Measurements from ENCODE around the gene PPM1L. TPM values are rescaled to one million over a fixed set of nuclear protein-coding genes. Genes with fewer than 3 reads are reported as not detected.

PPM1L gene
- total RNA-seq, 2 donors from 2014 or later = 3.5 to 14.6 TPM

DNA sequence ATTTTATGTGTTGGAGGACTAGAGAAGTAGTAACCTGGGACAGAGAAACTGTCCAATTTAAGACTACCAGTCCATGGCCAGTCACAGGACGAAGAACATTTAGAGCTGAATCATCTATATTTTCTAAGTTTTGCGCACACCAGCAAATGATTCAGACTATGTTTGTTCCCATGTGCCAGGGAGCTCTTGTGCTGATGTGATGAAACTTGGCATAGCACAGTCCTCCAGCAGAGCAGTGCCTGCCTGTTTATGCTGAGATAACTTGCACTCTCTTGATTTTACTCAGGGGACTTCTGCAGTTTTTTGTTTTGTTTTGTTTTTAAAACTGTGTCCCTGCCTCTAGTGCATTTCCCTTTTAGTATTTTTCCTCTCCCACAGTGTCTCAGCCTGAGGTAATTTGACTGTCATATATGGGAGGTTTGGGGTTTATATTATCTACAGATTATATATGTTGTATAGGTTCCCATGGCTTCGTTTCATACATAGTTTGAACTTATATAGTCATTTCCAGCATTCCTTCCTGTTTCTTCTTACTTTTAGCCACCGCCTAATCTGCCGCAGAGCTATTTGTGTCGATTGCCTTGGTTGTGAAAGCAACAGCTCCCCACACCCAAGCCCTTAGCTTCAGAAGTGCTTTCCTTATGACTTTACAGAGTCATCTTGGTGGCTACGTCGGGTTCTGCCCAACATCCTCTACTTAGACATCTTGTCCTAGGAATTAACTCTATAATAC is 45.5 kb downstream of the PPM1L start:
- Mint-ChIP-seq H3K36me3 (ENCODE audit: low read depth) (peaks cover 8% of the 10 kb centered on the region), H3K4me3 (peak overlapping the region; percentile 78), H3K27ac (no peak overlapping the region), H3K27me3 (peaks cover 13% of the 10 kb centered on the region), H3K4me1 (peaks cover 10% of the 10 kb centered on the region)
- DNase-seq (no peak), ATAC-seq (peak; percentile 62)
- no peaks in the 10 kb centered on the region for H3K9me3 ChIP-seq (ENCODE audit: control insufficient read depth, low read length, poor library complexity, severe bottlenecking)

- H3K36me3 Mint-ChIP-seq (ENCODE audit: low read depth) = peaks cover 5% of the 10 kb centered on the region
- H3K4me1 Mint-ChIP-seq = peaks cover 11% of the 10 kb centered on the region
- peaks cover 13% of the 10 kb centered on the region for H3K27me3 Mint-ChIP-seq
- no peak for DNase-seq
- H3K9me3 ChIP-seq (ENCODE audit: control insufficient read depth, low read length, poor library complexity, severe bottlenecking) = no peaks in the 10 kb centered on the region
- ATAC-seq = no peak
- H3K4me3 Mint-ChIP-seq = no peak overlapping the region
- no peak overlapping the region for H3K27ac Mint-ChIP-seq
Measured at GRCh38 chr3:160804762-160805161, 48.7 kb downstream of the PPM1L start.

DNA sequence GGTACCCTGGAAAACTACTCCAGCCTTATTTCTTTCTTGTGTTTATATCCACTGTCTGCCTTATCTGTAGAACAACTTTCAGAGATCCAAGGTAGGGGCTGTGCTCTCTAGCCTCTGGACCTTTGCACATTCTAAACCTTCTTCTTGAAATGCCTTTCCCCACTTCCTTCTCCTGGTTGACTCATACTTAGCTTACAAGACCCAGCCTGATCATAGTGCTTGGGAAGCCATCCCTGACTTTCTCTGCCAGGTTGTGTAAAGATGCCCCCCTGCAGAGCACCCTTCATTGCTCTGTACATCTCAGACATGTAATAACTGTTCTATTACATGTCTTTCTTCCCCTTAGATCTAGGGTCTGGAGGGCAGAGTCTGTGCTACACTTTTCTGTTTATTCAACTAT is 50.1 kb downstream of the PPM1L start:
- peak overlapping the region; percentile 22 for H3K27ac Mint-ChIP-seq
- H3K36me3 Mint-ChIP-seq (ENCODE audit: low read depth) = peaks cover 5% of the 10 kb centered on the region
- peaks cover 11% of the 10 kb centered on the region for H3K4me1 Mint-ChIP-seq
- H3K9me3 ChIP-seq (ENCODE audit: control insufficient read depth, low read length, poor library complexity, severe bottlenecking) = no peaks in the 10 kb centered on the region
- no peak overlapping the region for H3K4me3 Mint-ChIP-seq
- DNase-seq (no peak), ATAC-seq (no peak)
- peaks cover 13% of the 10 kb centered on the region for H3K27me3 Mint-ChIP-seq

DNA sequence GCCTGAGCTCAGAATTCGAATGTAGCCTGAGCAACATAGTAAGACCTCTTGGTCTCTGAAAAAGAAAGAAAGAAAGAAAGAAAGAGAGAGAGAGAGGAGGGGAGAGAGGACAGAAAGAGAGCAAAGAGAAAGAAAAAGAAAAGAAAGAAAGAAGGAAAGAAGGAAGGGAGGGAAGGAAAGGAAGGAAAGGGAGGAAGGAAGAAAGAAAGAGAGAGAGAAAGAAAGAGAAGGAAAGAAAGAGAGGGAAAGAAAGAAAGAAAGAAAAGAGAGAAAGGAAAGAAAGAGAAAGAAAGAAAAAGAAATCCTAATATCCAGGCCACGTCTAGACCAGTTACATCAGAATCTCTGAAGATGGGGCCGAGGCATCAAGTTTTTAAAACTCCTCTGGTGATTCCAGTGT is 50.7 kb downstream of the PPM1L start:
- Mint-ChIP-seq H3K4me1 (peaks cover 8% of the 10 kb centered on the region), H3K27ac (peak overlapping the region; percentile 22), H3K36me3 (ENCODE audit: low read depth) (peaks cover 5% of the 10 kb centered on the region)

DNA sequence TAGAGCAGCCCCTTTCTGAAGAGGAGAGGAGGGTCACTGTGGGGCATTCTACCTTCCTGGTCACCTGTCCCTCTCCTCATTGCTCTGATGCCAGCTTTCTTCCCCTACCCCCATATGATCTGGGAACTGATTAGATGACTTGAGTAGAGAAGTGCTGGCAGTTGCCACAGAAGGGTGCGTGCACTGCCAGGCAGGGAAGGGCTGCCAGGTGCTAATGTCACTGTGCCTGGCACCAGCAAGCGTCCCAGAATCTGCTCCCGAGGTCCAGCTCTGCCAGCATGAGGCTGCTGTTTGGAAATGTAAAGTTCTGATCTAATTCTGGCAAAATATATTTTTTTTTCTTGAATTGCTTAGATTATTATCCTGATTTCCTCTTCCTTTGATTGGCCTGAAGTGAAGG is 52.8 kb downstream of the PPM1L start:
- peaks cover 6% of the 10 kb centered on the region for H3K27me3 Mint-ChIP-seq
- no peak overlapping the region for H3K27ac Mint-ChIP-seq
- ATAC-seq = no peak
- H3K4me1 Mint-ChIP-seq = peaks cover 6% of the 10 kb centered on the region
- H3K36me3 Mint-ChIP-seq (ENCODE audit: low read depth) = peaks cover 5% of the 10 kb centered on the region
- H3K9me3 ChIP-seq (ENCODE audit: control insufficient read depth, low read length, poor library complexity, severe bottlenecking) = no peaks in the 10 kb centered on the region
- DNase-seq = no peak
- no peak overlapping the region for H3K4me3 Mint-ChIP-seq

More for the DNA sequence above, 50.7 kb downstream of the PPM1L start:
- H3K27me3 Mint-ChIP-seq = peaks cover 13% of the 10 kb centered on the region
- H3K4me3 Mint-ChIP-seq = no peak overlapping the region
- ATAC-seq = no peak
- no peaks in the 10 kb centered on the region for H3K9me3 ChIP-seq (ENCODE audit: control insufficient read depth, low read length, poor library complexity, severe bottlenecking)
- no peak for DNase-seq

DNA sequence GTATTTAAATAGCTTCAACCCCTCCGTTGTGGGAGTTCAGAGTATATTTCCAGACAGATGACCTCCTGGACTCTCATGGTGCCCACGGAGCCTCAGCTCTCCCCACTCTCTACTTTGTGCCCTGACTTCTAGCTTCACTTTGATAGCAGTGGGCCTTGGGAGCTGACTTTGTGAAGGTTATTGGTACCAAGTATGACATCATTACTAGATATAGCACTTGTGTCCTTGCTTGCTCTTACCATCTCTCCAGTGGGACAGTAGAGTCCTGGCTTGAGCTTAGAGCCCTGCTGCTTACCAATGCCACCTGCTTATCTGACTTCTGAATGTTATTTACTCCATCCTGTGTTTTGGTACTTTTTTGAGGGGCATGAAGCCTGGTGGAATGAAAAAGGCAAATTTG is 53.4 kb downstream of the PPM1L start:
- DNase-seq (no peak), ATAC-seq (no peak)
- H3K4me3 Mint-ChIP-seq = no peak overlapping the region
- peaks cover 6% of the 10 kb centered on the region for H3K4me1 Mint-ChIP-seq
- H3K27ac Mint-ChIP-seq = no peak overlapping the region
- peaks cover 6% of the 10 kb centered on the region for H3K27me3 Mint-ChIP-seq
- H3K9me3 ChIP-seq (ENCODE audit: control insufficient read depth, low read length, poor library complexity, severe bottlenecking) = no peaks in the 10 kb centered on the region
- H3K36me3 Mint-ChIP-seq (ENCODE audit: low read depth) = peaks cover 5% of the 10 kb centered on the region

DNA sequence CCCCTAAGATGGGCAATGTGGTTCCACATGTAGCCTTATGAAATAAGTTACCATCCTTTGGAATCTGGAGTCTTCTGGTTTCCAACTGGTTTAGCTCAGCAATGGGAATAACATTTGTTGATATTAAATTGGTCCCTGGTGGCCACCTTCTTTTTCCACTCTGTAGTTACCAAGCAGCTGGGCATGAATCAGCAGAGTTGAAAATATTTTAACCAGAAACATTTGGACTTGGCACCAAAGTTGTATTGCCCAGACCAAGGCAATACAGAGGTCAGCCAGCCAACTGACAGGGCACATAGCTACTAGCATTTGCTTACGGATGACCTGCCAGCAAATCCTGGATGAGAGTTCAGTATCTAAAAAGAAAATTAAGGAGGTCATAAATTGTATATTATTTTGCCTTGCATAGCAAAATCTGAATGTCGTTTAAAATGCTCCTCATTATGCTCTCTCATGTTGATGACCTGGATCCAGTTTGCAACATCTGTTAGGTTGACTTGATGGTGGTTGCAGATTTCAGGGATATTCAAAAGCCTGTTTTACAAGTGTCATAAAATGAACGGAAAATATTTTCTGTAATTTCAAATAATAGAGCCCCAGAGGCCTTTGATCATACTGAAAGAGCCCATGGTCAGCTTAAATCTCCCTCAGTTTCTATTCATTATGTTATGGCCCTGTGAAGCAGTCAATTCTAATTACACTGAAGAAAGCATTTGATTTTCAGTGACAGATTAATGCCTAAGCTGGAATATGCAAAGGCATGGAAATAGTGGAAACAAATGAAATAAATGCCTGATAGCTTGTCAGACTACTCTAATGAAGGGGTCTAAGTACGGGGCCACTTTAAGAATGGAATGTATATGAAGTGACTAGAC is 54.6 kb downstream of the PPM1L start:
- ATAC-seq (no peak), DNase-seq (no peak)
- Mint-ChIP-seq H3K27me3 (peaks cover 6% of the 10 kb centered on the region), H3K4me3 (no peak overlapping the region), H3K4me1 (peaks cover 6% of the 10 kb centered on the region), H3K27ac (no peak overlapping the region), H3K36me3 (ENCODE audit: low read depth) (peaks cover 5% of the 10 kb centered on the region)
- H3K9me3 ChIP-seq (ENCODE audit: control insufficient read depth, low read length, poor library complexity, severe bottlenecking) = no peaks in the 10 kb centered on the region

DNA sequence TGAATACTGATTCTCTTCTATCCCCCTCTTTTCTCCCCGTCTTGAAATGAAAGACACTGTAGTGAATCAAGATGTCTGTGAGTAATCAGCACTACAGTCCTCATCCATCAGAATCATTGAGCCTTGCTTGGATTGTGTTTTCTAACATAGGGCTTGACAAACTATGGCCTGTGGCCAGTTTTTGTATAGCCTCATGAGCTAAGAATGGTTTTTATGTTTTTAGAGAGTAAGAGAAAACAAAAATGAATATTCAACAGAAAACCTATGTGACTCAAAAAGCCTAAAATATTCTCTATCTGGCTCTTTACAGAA is 55.2 kb downstream of the PPM1L start:
- no peak for ATAC-seq
- Mint-ChIP-seq H3K36me3 (ENCODE audit: low read depth) (peaks cover 2% of the 10 kb centered on the region), H3K27ac (no peak overlapping the region), H3K4me1 (peaks cover 6% of the 10 kb centered on the region), H3K27me3 (peaks cover 4% of the 10 kb centered on the region), H3K4me3 (no peak overlapping the region)
- no peak for DNase-seq
- no peaks in the 10 kb centered on the region for H3K9me3 ChIP-seq (ENCODE audit: control insufficient read depth, low read length, poor library complexity, severe bottlenecking)

- Mint-ChIP-seq H3K27ac (no peak overlapping the region), H3K4me3 (no peak overlapping the region), H3K4me1 (peaks cover 6% of the 10 kb centered on the region), H3K36me3 (ENCODE audit: low read depth) (no peaks in the 10 kb centered on the region), H3K27me3 (no peaks in the 10 kb centered on the region)
- H3K9me3 ChIP-seq (ENCODE audit: control insufficient read depth, low read length, poor library complexity, severe bottlenecking) = no peaks in the 10 kb centered on the region
- no peak for ATAC-seq
- no peak for DNase-seq
Measured at GRCh38 chr3:160812304-160812703, 56.3 kb downstream of the PPM1L start.

DNA sequence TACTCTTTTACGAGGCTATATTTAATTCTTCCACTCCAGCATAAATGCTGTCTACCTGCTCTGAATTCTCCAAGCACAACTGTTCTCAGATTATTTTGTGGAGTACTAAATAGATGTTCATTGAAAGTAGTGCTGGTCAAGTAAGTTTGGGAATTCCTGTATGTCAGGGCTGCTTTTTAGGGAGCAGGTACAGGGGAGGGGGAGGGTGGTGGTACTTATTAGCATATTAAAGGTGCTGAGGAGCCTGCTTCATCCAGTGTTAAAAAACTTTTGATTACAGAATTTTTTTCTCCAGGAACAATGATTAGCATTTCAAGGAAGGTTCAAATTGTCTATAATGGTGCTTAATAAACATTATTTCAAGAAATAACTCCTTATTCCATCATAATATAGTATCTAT is 59.2 kb downstream of the PPM1L start:
- H3K27ac Mint-ChIP-seq = no peak overlapping the region
- H3K4me1 Mint-ChIP-seq = peaks cover 5% of the 10 kb centered on the region
- H3K36me3 Mint-ChIP-seq (ENCODE audit: low read depth) = no peaks in the 10 kb centered on the region
- no peaks in the 10 kb centered on the region for H3K9me3 ChIP-seq (ENCODE audit: control insufficient read depth, low read length, poor library complexity, severe bottlenecking)
- no peak for ATAC-seq
- no peak overlapping the region for H3K4me3 Mint-ChIP-seq
- DNase-seq = no peak
- no peaks in the 10 kb centered on the region for H3K27me3 Mint-ChIP-seq

DNA sequence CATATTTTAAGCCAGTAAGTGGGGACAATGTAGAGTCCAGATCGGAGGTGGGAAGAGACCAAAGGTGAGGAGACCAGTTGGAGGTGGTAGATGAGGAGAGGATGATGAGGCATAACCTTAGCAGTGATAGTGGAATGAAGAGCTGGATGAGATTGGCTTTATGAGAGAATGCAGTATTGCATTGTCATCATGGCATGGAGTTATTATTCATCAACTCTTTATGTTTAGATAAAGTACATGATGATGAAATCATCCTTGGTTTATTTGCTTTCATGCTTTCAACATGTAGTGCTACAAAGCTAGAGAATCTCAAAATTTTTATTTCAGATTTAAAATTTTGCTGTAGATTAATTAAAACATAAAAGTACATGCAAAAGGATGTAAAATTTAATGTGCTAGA is 64.0 kb downstream of the PPM1L start:
- H3K27ac Mint-ChIP-seq = no peak overlapping the region
- H3K27me3 Mint-ChIP-seq = peaks cover 4% of the 10 kb centered on the region
- H3K9me3 ChIP-seq (ENCODE audit: control insufficient read depth, low read length, poor library complexity, severe bottlenecking) = no peaks in the 10 kb centered on the region
- no peaks in the 10 kb centered on the region for H3K36me3 Mint-ChIP-seq (ENCODE audit: low read depth)
- DNase-seq (no peak), ATAC-seq (no peak)
- no peak overlapping the region for H3K4me3 Mint-ChIP-seq
- H3K4me1 Mint-ChIP-seq = no peaks in the 10 kb centered on the region

DNA sequence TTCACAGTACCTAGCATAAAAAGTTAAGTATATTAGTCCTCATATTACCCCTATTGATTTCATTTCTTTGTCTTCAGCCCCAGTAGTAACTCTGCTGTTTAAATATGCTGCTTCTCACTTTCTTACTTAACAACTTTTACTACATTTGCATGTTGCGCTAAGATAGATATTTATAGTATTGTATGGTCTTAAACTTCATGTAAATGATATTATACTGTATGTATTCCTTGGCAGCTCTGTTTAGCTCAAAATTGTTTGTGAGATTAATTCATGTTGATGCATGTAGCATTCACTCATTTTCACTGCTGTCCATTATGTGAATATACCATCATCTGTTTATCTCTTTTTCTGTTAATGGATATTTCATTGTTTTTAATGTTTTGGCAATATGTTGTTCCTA is 64.4 kb downstream of the PPM1L start:
- DNase-seq (no peak), ATAC-seq (no peak)
- H3K36me3 Mint-ChIP-seq (ENCODE audit: low read depth) = no peaks in the 10 kb centered on the region
- no peaks in the 10 kb centered on the region for H3K9me3 ChIP-seq (ENCODE audit: control insufficient read depth, low read length, poor library complexity, severe bottlenecking)
- no peak overlapping the region for H3K4me3 Mint-ChIP-seq
- no peaks in the 10 kb centered on the region for H3K4me1 Mint-ChIP-seq
- no peak overlapping the region for H3K27ac Mint-ChIP-seq
- H3K27me3 Mint-ChIP-seq = peaks cover 4% of the 10 kb centered on the region

DNA sequence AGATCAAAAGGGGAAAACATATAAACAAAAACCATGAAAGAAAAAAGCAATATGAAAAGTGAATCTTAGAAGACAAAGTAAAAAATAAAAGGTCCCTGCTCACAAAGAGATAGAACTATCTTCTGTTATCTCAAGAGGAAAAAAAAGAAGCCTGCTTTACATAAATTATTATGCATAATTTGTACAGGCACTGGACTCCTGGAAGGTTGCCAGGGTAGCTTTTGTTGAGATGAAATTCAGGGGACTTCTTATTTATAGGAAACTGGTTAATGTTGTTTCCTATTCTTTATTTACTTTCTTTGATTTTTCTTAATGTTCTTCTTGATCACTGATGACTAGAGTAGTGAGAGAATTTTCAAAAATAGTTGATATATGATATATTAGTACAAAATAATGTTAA is 66.9 kb downstream of the PPM1L start:
- no peaks in the 10 kb centered on the region for H3K9me3 ChIP-seq (ENCODE audit: control insufficient read depth, low read length, poor library complexity, severe bottlenecking)
- Mint-ChIP-seq H3K4me1 (peaks cover 2% of the 10 kb centered on the region), H3K27ac (no peak overlapping the region), H3K27me3 (peaks cover 4% of the 10 kb centered on the region), H3K36me3 (ENCODE audit: low read depth) (no peaks in the 10 kb centered on the region), H3K4me3 (no peak overlapping the region)
- DNase-seq (no peak), ATAC-seq (no peak)
